Esophagus squamous epithelium (tissue), 5 donors: Measurements from ENCODE around the gene ABHD2. TPM values are rescaled to one million over a fixed set of nuclear protein-coding genes. Genes with fewer than 3 reads are reported as not detected.
"Not testable (repeated sequence)": the region's sequence is repeated elsewhere in the genome, so short reads cannot be mapped to it uniquely, and the experiment has no call there.

Source experiments
- DNase-seq: peaks from one replicate; lab custom pipeline; 2025; lab: John Stamatoyannopoulos, UW
- H3K27ac ChIP-seq, 4 donors: fragments of 200-600 bp; sonication (generic); one replicate each; pipeline ENCODE4 v1.5.1; 2016 to 2019; ENCODE audit warnings: mild to moderate bottlenecking in 1 of 4
- H3K27me3 ChIP-seq, 4 donors: fragments of 200-600 bp; sonication (generic); 1 replicate in 3 of 4; 2 replicates in 1 of 4; pipeline versions ENCODE4 v1.5.1 to v1.6.0; 2017 to 2021; ENCODE audit warnings: antibody characterized with exemption in 1 of 4
- H3K36me3 ChIP-seq, 3 donors: fragments of 200-600 bp; sonication (generic); one replicate each; pipeline ENCODE4 v1.5.1; 2016 to 2019
- H3K4me1 ChIP-seq, 3 donors: fragments of 200-600 bp; sonication (generic); one replicate each; pipeline ENCODE4 v1.5.1; 2017 to 2019
- H3K4me3 ChIP-seq, 4 donors: fragments of 200-600 bp; sonication (generic); 1 replicate in 3 of 4; 2 replicates in 1 of 4; pipeline ENCODE4 v1.5.1; 2016 to 2019; ENCODE audit warnings: mild to moderate bottlenecking in 2 of 4, moderate library complexity in 1 of 4
- H3K9me3 ChIP-seq, 3 donors: fragments of 200-600 bp; sonication (generic); one replicate each; pipeline ENCODE4 v1.5.1; 2016 to 2019
- POLR2A ChIP-seq, 4 donors: fragments of 450-650 bp; IDR thresholded peaks; one replicate each; pipeline ENCODE4 v1.6.1; 2017; ENCODE audit warnings: antibody characterized with exemption in 4 of 4, mild to moderate bottlenecking in 4 of 4, moderate library complexity in 3 of 4
- WGBS, 2 donors: methylation state at CpG; one replicate each; pipeline ENCODE4 v1.1.5; 2018; 5-methylcytosine and 5-hydroxymethylcytosine counted together
- intact Hi-C: fragments of 100-400 bp; cut with DNase I; formaldehyde crosslinking; loops from one replicate; pipeline ENCODE4 v1.15.0; 2022
- total RNA-seq, 4 donors: library from RNA; depleted of rRNA; stranded (reverse); fragments of >200 nt; gene quantifications; one replicate each; pipeline ENCODE4 v1.1.0, GENCODE V29; 2016
- TF ChIP-seq, protein P1 (sequence below), 6 experiments: fragments of 450-650 bp in 4 of 6; fragments of 200-600 bp in 2 of 6; sonication (generic) in 2 of 6; IDR thresholded peaks; one replicate each; pipeline ENCODE4 v1.5.1; 2016 to 2019; ENCODE audit warnings: antibody characterized with exemption in 6 of 6, mild to moderate bottlenecking in 4 of 6, moderate library complexity in 4 of 6
- donor health status: DM: yes; HTN: yes; CAD: no.

Gene ABHD2
- total RNA-seq, 4 donors from 2014 or later = 31.0 to 49.3 (median 35.3) TPM

DNA sequence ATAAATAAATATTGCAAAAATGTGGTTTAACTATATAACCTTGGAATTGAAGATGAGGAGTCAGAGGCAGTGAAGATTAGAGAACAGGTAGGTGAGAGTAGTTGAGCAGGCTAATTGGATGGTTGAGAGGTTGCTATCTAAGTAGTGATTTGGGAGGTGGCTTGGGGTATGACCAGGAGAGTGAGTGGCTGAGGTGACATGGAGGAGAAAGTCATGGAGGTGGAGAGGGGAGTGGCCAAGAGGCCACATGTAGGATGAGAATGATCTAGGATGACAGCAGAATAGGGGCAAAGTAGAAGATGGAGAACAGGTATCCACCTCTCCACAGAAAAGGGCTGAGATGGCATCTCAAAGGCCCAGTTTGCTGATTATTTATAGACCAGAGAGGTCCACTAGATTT is 143.6 kb downstream of the ABHD2 start:
- Histone ChIP-seq H3K4me1 (no peaks in the 10 kb centered on the region), H3K4me3 (no peak overlapping the region), H3K27ac (no peak overlapping the region), H3K9me3 (no peaks in the 10 kb centered on the region), H3K36me3 (no peaks in the 10 kb centered on the region), H3K27me3 (peaks cover 0 to 16% (median 0%) of the 10 kb centered on the region in 4 donors)
- intact Hi-C loops = no loop called here
- DNase-seq = no peak
- TF ChIP-seq, protein P1, sequence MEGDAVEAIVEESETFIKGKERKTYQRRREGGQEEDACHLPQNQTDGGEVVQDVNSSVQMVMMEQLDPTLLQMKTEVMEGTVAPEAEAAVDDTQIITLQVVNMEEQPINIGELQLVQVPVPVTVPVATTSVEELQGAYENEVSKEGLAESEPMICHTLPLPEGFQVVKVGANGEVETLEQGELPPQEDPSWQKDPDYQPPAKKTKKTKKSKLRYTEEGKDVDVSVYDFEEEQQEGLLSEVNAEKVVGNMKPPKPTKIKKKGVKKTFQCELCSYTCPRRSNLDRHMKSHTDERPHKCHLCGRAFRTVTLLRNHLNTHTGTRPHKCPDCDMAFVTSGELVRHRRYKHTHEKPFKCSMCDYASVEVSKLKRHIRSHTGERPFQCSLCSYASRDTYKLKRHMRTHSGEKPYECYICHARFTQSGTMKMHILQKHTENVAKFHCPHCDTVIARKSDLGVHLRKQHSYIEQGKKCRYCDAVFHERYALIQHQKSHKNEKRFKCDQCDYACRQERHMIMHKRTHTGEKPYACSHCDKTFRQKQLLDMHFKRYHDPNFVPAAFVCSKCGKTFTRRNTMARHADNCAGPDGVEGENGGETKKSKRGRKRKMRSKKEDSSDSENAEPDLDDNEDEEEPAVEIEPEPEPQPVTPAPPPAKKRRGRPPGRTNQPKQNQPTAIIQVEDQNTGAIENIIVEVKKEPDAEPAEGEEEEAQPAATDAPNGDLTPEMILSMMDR (IDR thresholded peaks at IDR 0.05) = no peak
- TF ChIP-seq POLR2A (IDR thresholded peaks at IDR 0.05) = no peak

DNA sequence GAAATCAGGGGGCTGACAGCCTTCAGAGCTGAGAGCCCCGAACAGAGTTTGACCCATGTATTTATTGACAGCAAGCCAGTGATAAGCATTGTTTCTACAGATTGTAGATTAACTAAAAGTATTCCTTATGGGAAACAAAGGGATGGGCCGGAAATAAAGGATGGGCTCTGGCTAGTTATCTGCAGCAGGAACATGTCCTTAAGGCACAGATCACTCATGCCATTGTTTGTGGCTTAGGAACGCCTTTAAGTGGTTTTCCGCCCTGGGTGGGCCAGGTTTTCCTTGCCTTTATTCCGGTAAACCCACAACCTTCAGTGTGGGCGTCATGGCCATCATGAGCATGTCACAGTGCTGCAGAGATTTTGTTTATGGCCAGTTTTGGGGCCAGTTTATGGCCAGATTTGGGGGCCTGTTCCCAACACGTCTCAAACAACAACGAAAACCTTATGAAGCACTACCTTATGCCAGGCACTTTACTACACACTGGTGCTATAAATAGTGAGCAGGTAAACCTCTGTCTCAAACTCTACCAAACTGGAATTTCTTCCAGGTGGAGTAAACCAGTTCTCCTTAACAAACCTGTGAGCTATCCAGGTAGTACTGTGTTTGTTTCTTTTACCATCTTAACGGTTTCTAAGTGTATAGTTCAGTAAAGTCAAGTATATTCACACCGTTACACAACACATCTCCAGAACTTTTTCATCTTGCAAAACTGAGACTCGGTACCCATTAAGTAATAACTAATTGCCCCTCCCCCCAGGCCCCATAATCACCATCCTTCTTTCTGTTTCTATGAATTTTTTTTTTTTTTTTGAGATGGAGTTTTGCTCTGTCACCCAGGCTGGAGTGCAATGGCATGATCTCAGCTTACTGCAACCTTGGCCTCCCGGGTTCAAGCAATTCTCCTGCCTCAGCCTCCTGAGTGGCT is 151.9 kb downstream of the ABHD2 start:
- H3K9me3 ChIP-seq, intact Hi-C loops, H3K27me3 ChIP-seq, H3K27ac ChIP-seq, H3K4me3 ChIP-seq, DNase-seq, H3K36me3 ChIP-seq: not testable (repeated sequence)
- H3K4me1 ChIP-seq = peaks cover 5 to 22% (median 11%) of the 10 kb centered on the region in 3 donors
- WGBS, 2 donors = 50 to 60% methylated on average over 12 of the region's 12 CpGs

DNA sequence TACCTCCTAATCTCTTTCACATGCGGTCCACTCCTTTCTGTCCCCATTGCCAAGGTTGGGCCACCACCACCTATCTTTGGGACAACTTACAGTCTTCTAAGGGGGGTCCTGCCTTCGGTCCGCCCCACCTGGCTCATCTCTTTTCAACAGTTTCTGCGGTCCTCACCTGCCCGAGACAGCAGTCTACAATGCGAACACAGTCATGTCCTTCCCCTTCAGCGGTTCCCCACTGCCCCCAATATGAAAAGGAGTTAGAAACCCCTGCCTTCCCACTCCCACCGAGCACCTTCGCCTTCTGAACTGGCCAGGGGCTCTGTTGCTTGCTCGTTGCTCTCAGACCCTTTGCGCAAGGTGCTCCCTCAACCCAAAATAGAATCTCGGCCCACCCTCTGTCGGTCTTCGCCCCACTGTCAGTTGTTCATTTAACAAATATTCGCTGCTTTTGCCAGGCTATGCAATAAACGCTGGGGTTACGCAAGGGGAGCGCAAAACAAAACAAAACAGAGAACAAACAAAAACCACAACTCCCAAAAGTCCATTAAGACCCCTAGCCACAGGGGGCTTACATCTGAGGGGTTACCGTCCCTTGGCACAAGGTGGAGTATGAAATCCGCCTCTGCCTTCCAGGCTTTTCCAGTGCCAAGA is 154.9 kb downstream of the ABHD2 start:
- intact Hi-C loops = no loop called here
- peaks cover 8 to 22% (median 11%) of the 10 kb centered on the region in 3 donors for H3K4me1 ChIP-seq
- TF ChIP-seq POLR2A (IDR thresholded peaks at IDR 0.05) = no peak
- TF ChIP-seq, protein P1 (IDR thresholded peaks at IDR 0.05) = no peak
- 34 to 39% methylated on average over 9 to 20 of the region's 20 CpGs for WGBS, 2 donors
- no peaks in the 10 kb centered on the region for H3K36me3 ChIP-seq
- peak overlapping the region; percentile 68 to 81 (median 76) for H3K27ac ChIP-seq
- no peaks in the 10 kb centered on the region for H3K9me3 ChIP-seq
- no peaks in the 10 kb centered on the region for H3K27me3 ChIP-seq
- no peak for DNase-seq
- peak overlapping the region; percentile 58 to 96 (median 81) for H3K4me3 ChIP-seq

DNA sequence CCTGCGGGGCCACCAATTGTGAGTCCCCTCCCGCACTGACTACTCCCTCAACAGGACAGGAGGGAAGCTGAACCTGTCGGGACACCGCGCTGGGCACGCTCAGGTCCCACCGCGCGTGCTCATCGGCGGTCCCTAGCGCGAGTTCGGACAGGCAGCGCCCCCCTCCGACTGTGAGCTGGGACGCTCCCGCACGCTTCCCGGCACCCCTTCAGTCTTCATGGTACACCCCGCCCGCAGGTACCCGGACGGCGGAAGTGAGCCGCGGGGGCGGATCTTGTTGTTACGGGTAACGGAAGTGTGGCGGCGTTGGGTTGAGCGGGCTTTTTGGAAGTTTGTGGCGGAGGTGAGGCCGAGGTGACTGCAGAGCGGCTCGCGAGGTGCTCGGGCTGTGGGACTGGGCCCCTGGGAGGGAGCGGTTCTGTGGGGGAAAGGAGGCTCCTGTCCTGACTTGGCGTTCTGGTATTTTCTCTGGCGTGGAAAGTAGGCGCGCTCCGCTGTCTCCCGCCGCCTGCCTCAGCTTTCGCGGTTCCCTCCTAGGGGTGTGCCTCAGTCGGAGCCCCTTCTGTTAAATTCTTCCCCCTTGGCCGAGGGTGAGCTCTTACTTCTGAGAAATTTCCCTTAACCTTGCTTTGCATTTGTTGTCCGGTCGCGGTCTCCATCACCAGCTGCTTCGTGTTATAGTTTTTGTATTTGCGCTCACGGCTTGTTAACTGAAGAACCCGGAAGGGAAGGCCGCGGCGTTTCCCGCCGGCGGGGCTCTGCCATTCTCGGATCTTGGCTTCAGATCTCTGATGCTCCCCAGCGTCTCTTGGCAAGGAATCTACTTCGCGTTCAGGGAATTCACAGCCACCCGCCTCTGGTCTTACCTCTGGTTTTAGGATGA is 155.7 kb downstream of the ABHD2 start, which contains the start of gene FANCI:
TSS of gene FANCI (plus strand) at position 289 of the 883 bp plus-strand sequence. CDS start 3,669 bp downstream, outside the sequence.
- H3K9me3 ChIP-seq = no peaks in the 10 kb centered on the region
- TF ChIP-seq, protein P1 (IDR thresholded peaks at IDR 0.05) = peak; percentile 20 to 54 (median 38)
- TF ChIP-seq POLR2A (IDR thresholded peaks at IDR 0.05) = peak in 2 of 4 donors; percentile 19 to 34
- DNase-seq = peak; percentile 81
- 0 to 1% methylated on average over 27 to 30 of the region's 69 CpGs for WGBS, 2 donors
- H3K36me3 ChIP-seq = no peaks in the 10 kb centered on the region
- H3K27ac ChIP-seq = peak within 1 kb of the TSS; percentile 68 to 81 (median 76)
- intact Hi-C loops = no loop called here
- H3K4me1 ChIP-seq = peaks cover 8 to 22% (median 11%) of the 10 kb centered on the region in 3 donors
- H3K4me3 ChIP-seq = peak within 1 kb of the TSS; percentile 58 to 96 (median 81)
- no peaks in the 10 kb centered on the region for H3K27me3 ChIP-seq

DNA sequence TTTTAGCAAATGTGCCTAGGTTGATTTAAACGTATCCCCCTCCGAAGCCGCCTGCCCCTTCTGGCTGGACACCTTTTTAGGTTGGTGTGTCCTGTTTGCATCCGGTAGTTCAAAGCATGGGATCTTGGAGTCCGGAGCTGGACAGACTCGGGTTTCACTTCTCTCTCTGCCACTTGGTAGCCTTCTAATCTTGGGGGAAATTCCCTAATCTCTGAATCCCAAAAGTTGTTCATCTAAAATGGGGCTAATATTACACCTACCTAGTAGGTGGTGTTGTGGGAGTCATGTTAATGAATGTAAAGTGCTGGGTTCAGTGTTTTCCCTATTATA is 156.3 kb downstream of the ABHD2 start:
- Histone ChIP-seq H3K27me3 (no peaks in the 10 kb centered on the region), H3K4me3 (peak overlapping the region; percentile 58 to 96 (median 81)), H3K9me3 (no peaks in the 10 kb centered on the region), H3K27ac (peak overlapping the region in 3 of 4 donors; percentile 68 to 80 (median 72)), H3K4me1 (peaks cover 8 to 22% (median 11%) of the 10 kb centered on the region in 3 donors), H3K36me3 (no peaks in the 10 kb centered on the region)
- no peak for TF ChIP-seq POLR2A (IDR thresholded peaks at IDR 0.05)
- TF ChIP-seq, protein P1 (IDR thresholded peaks at IDR 0.05) = no peak
- no peak for DNase-seq
- 0% methylated on average over 5 of the region's 6 CpGs for WGBS, 2 donors
- intact Hi-C loops = no loop called here
